Left cardiac atrium (tissue), 4 donors: ENCODE results near the gene HS1BP3. TPM values are rescaled to one million over a fixed set of nuclear protein-coding genes. Genes with fewer than 3 reads are reported as not detected.

Experiments used
- ATAC-seq, 2 donors: fragments of 200-7000 bp; cut with Tn5 transposase; one replicate each; pipeline ENCODE4 v1.9.1; 2020; ENCODE audit warnings: mild to moderate bottlenecking in 2 of 2, moderate library complexity in 2 of 2
- DNase-seq: peaks from one replicate; pipeline ENCODE4 v3.0.0-alpha.2; 2020
- intact Hi-C, 2 donors: fragments of 100-400 bp; cut with DNase I; formaldehyde crosslinking; loops; one replicate each; pipeline versions ENCODE4 v1.14.1 to v1.15.1; 2022 to 2023
- long read RNA-seq: library from polyadenylated mRNA; unstranded; transcript quantifications from one replicate; pipeline ENCODE4 v2.0.0, GENCODE V29; 2021
- total RNA-seq, 2 donors: library from RNA; stranded (reverse); fragmentation: NEBNext Ultra II Directional; extraction: Animal tissue kit (Norgen Biotek cat#: 25700); gene quantifications; one replicate each; pipeline ENCODE4 v1.2.1, GENCODE V29; 2021
- donor health status: DM: no; HTN: yes; CAD: no.
- donor health status: DM: no; HTN: yes; CAD: no; lungs with severe emphysema.
- donor health status: DM: yes; HTN: yes; CAD: no.
- donor health status: Dilated cardiomyopathy.

HS1BP3 gene
- 10 to 100 TPM; 19.8 to 21.4 TPM for total RNA-seq
- long read RNA-seq, transcript HS1BP3-201 (7 exons, 2,370 nt), result major isoform, 14 of 32 reads
- long read RNA-seq, partial matches to known transcripts, result 9 of 32 reads
- long read RNA-seq, other reads (novel, unspliced or antisense), result 9 of 32 reads

- intact Hi-C loops, result no loop called here
- ATAC-seq, result peak; percentile 96
- DNase-seq, result peak; percentile 88
These were observed at the start of gene HS1BP3 for GRCh38 chr2:20650877-20651730. HS1BP3 (minus strand) TSS chr2:20651098; CDS start chr2:20651063, 35 bp downstream.

GRCh38 chr2:20698916-20699613 lies 48.2 kb upstream of the HS1BP3 start:
- DNase-seq (no peak), ATAC-seq (no peak)
- intact Hi-C loops, result no loop called here

GRCh38 chr2:20697322-20697934 lies 46.5 kb upstream of the HS1BP3 start:
- intact Hi-C loops, result no loop called here
- ATAC-seq (no peak), DNase-seq (no peak)

GRCh38 chr2:20696366-20696765 lies 45.5 kb upstream of the HS1BP3 start:
- ATAC-seq (no peak), DNase-seq (no peak)
- intact Hi-C loops, result no loop called here

- DNase-seq (no peak), ATAC-seq (no peak)
- intact Hi-C loops, result no loop called here
These were observed 42.4 kb upstream of the HS1BP3 start for GRCh38 chr2:20693317-20693716.

GRCh38 chr2:20692081-20692480 lies 41.2 kb upstream of the HS1BP3 start:
- DNase-seq, result no peak
- intact Hi-C loops, result no loop called here
- no peak for ATAC-seq

- intact Hi-C loops, result no loop called here
- ATAC-seq, result no peak
- no peak for DNase-seq
These were observed 40.3 kb upstream of the HS1BP3 start for GRCh38 chr2:20691076-20691734.

- DNase-seq (no peak), ATAC-seq (peak in 1 of 2 donors; percentile 27)
- intact Hi-C loops, result no loop called here
These were observed 38.7 kb upstream of the HS1BP3 start for GRCh38 chr2:20689428-20690264.

- intact Hi-C loops, result no loop called here
- ATAC-seq, result no peak
These were observed 36.4 kb upstream of the HS1BP3 start for GRCh38 chr2:20687260-20687832.

GRCh38 chr2:20684581-20685063 lies 33.7 kb upstream of the HS1BP3 start:
- DNase-seq (no peak), ATAC-seq (no peak)
- intact Hi-C loops, result no loop called here

More at GRCh38 chr2:20687260-20687832, 36.4 kb upstream of the HS1BP3 start:
- DNase-seq, result no peak

- intact Hi-C loops, result no loop called here
- ATAC-seq (no peak), DNase-seq (no peak)
These were observed 31.4 kb upstream of the HS1BP3 start for GRCh38 chr2:20682167-20682920.

- no peak for DNase-seq
- intact Hi-C loops, result no loop called here
These were observed 30.0 kb upstream of the HS1BP3 start for GRCh38 chr2:20680744-20681375.

GRCh38 chr2:20678780-20679179 lies 27.9 kb upstream of the HS1BP3 start:
- ATAC-seq (no peak), DNase-seq (no peak)
- intact Hi-C loops, result no loop called here

More at GRCh38 chr2:20680744-20681375, 30.0 kb upstream of the HS1BP3 start:
- no peak for ATAC-seq

- ATAC-seq (no peak), DNase-seq (no peak)
- intact Hi-C loops, result no loop called here
These were observed 27.1 kb upstream of the HS1BP3 start for GRCh38 chr2:20678086-20678395.

- ATAC-seq, result no peak
- intact Hi-C loops, result no loop called here
- DNase-seq, result no peak
These were observed 26.6 kb upstream of the HS1BP3 start for GRCh38 chr2:20677301-20678085.
